Keratinocyte (primary cell): ENCODE measurements around the gene SYT15.

Experiments used
- CTCF ChIP-seq, 3 experiments: IDR thresholded peaks in 1 of 3; conservative IDR thresholded peaks in 1 of 3; optimal IDR thresholded peaks in 1 of 3; 2 replicates in 2 of 3; 3 replicates in 1 of 3; pipeline versions ENCODE3 to v1.5.1; 2011; ENCODE audit warnings: low read length in 3 of 3, mild to moderate bottlenecking in 3 of 3, moderate library complexity in 2 of 3, control low read depth in 1 of 3, inconsistent platforms in 1 of 3; ENCODE audit not compliant: insufficient read depth in 2 of 3; ENCODE audit errors: extremely low read depth in 1 of 3
- EZH2 ChIP-seq: IDR thresholded peaks from one replicate; pipeline ENCODE4 v1.6.1; 2012; ENCODE audit warnings: inconsistent platforms, mild to moderate bottlenecking, low read length, moderate library complexity

GRCh38 chr10:46559231-46559671 lies 19.7 kb upstream of the SYT15 start:
- TF ChIP-seq CTCF (optimal IDR thresholded peaks at IDR 0.05 in 1 of 3, IDR thresholded peaks at IDR 0.05 in 1 of 3, conservative IDR thresholded peaks at IDR 0.05 in 1 of 3; ENCODE audit: extremely low read depth in 1 of 3, insufficient read depth in 2 of 3, low read length in 3 of 3) = no peak
- TF ChIP-seq EZH2 = no peak
